GM12878 (cell line): ENCODE measurements around the gene OR6C65. TPM values are rescaled to one million over a fixed set of nuclear protein-coding genes. Genes with fewer than 3 reads are reported as not detected.
A peak's percentile ranks its signal among the peaks of the same experiment; 100 is the strongest.

Experiments used
- ATAC-seq: fragments of 200-7000 bp; cut with Tn5 transposase; 3 replicates; pipeline ENCODE4 v1.9.1; 2020; ENCODE audit warnings: mild to moderate bottlenecking, moderate library complexity
- BruUV-seq: library from RNA; stranded (reverse); fragments of 400-500 nt; replicated peaks from 2 replicates; lab custom pipeline; 2021; lab: Mats Ljungman, UMichigan
- CTCF ChIA-PET: fragments of 300-600 bp; sonication (Branson Sonifier 250); formaldehyde crosslinking; extraction: SDS; loops from one replicate; lab custom pipeline; 2021; ENCODE audit warnings: inconsistent platforms; lab: Yijun Ruan, JAX
- POLR2A ChIA-PET: fragments of 350-600 bp; formaldehyde crosslinking; extraction: SDS; loops from one replicate; lab custom pipeline; 2021; ENCODE audit warnings: inconsistent platforms; lab: Charles Lee
- RAD21 ChIA-PET: fragments of 300-600 bp; sonication (Branson Sonifier 250); formaldehyde crosslinking; loops from one replicate; lab custom pipeline; 2023; ENCODE audit warnings: antibody characterized with exemption; ENCODE audit not compliant: unreplicated experiment; lab: Charles Lee
- SMC1A ChIA-PET: fragments of 300-600 bp; sonication (Branson Sonifier 250); formaldehyde crosslinking; loops from one replicate; lab custom pipeline; 2023; ENCODE audit not compliant: unreplicated experiment, uncharacterized antibody; lab: Charles Lee
- DNase-seq: peaks from one replicate; pipeline ENCODE4 v3.0.0-alpha.2; 2011; ENCODE audit warnings: low read depth, low spot score
- FAIRE-seq: peaks from 3 replicates; lab custom pipeline; 2011; peaks lifted over from hg19 to GRCh38; lab: Jason Lieb, UNC
- H2AFZ ChIP-seq: 2 replicates; pipeline ENCODE4 v1.6.0; 2011; ENCODE audit warnings: low read depth, low read length, control low read depth; ENCODE audit not compliant: control insufficient read depth
- H3K27ac ChIP-seq: 2 replicates; pipeline ENCODE4 v1.5.1; 2011; ENCODE audit warnings: control low read depth; ENCODE audit not compliant: control insufficient read depth, insufficient read depth
- H3K27me3 ChIP-seq, 2 experiments: replicated peaks in 1 of 2; 2 replicates each; pipeline versions ENCODE4 v1.6.0 to v1.6.1; 2011; ENCODE audit warnings: low read length in 1 of 2; ENCODE audit not compliant: control insufficient read depth in 2 of 2, insufficient read depth in 2 of 2
- H3K36me3 ChIP-seq, 2 experiments: 2 replicates each; pipeline ENCODE4 v1.5.1; 2011; ENCODE audit warnings: low read length in 1 of 2; ENCODE audit not compliant: control insufficient read depth in 2 of 2, insufficient read depth in 2 of 2
- H3K4me1 ChIP-seq: 2 replicates; pipeline ENCODE4 v1.6.1; 2011; ENCODE audit warnings: mild to moderate bottlenecking, low read length, moderate library complexity, mixed read lengths; ENCODE audit not compliant: control insufficient read depth, insufficient read depth
- H3K4me2 ChIP-seq: 2 replicates; pipeline ENCODE4 v1.6.0; 2011; ENCODE audit warnings: control low read depth; ENCODE audit not compliant: control insufficient read depth, insufficient read depth
- H3K4me3 ChIP-seq: fragments of 200-600 bp; sonication (generic); 2 replicates; pipeline ENCODE4 v1.5.1; 2016
- H3K79me2 ChIP-seq: 2 replicates; pipeline ENCODE4 v1.6.0; 2011; ENCODE audit warnings: low read length; ENCODE audit not compliant: control insufficient read depth, insufficient read depth
- H3K9ac ChIP-seq: 2 replicates; pipeline ENCODE4 v1.8.0; 2011; ENCODE audit warnings: low read length, control low read depth, mixed read lengths; ENCODE audit not compliant: control insufficient read depth, insufficient read depth
- H3K9me3 ChIP-seq: replicated peaks from 3 replicates; pipeline ENCODE4 v1.5.1; 2011; ENCODE audit warnings: mild to moderate bottlenecking, low read length; ENCODE audit not compliant: control insufficient read depth, insufficient read depth
- H4K20me1 ChIP-seq: 2 replicates; pipeline ENCODE4 v1.6.0; 2011; ENCODE audit not compliant: control insufficient read depth, insufficient read depth
- BRCA1 ChIP-seq: IDR thresholded peaks from 2 replicates; pipeline ENCODE4 v1.6.1; 2011; ENCODE audit warnings: low read depth, low read length, improper control_type of control experiment
- DPF2 ChIP-seq: fragments of 450-650 bp; IDR thresholded peaks from 2 replicates; pipeline ENCODE4 v1.6.1; 2017; ENCODE audit warnings: mild to moderate bottlenecking
- E2F4 ChIP-seq: IDR thresholded peaks from 2 replicates; pipeline ENCODE4 v1.6.1; 2012; ENCODE audit warnings: low read depth, low read length, improper control_type of control experiment
- HDAC2 ChIP-seq: fragments of 200-600 bp; sonication (generic); IDR thresholded peaks from 2 replicates; pipeline ENCODE4 v1.6.1; 2017
- MYB ChIP-seq: fragments of 150-350 bp; IDR thresholded peaks from 2 replicates; pipeline ENCODE4 v1.6.1; 2014; ENCODE audit warnings: mild to moderate bottlenecking, low read depth, low read length, borderline replicate concordance
- RAD21 ChIP-seq: IDR thresholded peaks from 2 replicates; pipeline ENCODE4 v1.6.1; 2011; ENCODE audit warnings: mild to moderate bottlenecking, low read depth, low read length, moderate library complexity; ENCODE audit not compliant: insufficient read depth
- RB1 ChIP-seq: fragments of 450-650 bp; formaldehyde crosslinking; IDR thresholded peaks from 2 replicates; pipeline ENCODE4 v1.6.1; 2017; ENCODE audit warnings: mild to moderate bottlenecking, borderline replicate concordance
- RELA ChIP-seq: fragments of 450-650 bp; IDR thresholded peaks from 2 replicates; pipeline ENCODE4 v1.8.0; 2014; ENCODE audit warnings: borderline replicate concordance; ENCODE audit not compliant: partially characterized antibody
- SIX5 ChIP-seq: IDR thresholded peaks from 2 replicates; pipeline ENCODE4 v1.6.1; 2011; ENCODE audit warnings: mild to moderate bottlenecking, low read depth, low read length, moderate library complexity; ENCODE audit not compliant: severe bottlenecking
- SMARCA5 ChIP-seq: fragments of 450-650 bp; IDR thresholded peaks from 2 replicates; pipeline ENCODE4 v1.6.1; 2017; ENCODE audit warnings: mild to moderate bottlenecking
- SREBF1 ChIP-seq: IDR thresholded peaks from 2 replicates; pipeline ENCODE4 v1.6.1; 2012; ENCODE audit warnings: mild to moderate bottlenecking, low read length
- USF1 ChIP-seq: IDR thresholded peaks from 2 replicates; pipeline ENCODE4 v1.6.1; 2011; ENCODE audit warnings: borderline replicate concordance, low read depth, mild to moderate bottlenecking, moderate library complexity, mixed read lengths, low read length; ENCODE audit not compliant: insufficient read depth; ENCODE audit errors: extremely low read length
- ZNF24 ChIP-seq: fragments of 450-650 bp; IDR thresholded peaks from 2 replicates; pipeline ENCODE4 v1.6.1; 2017; ENCODE audit warnings: antibody characterized with exemption, mild to moderate bottlenecking
- WGBS: methylation state at CpG from one replicate; pipeline ENCODE4 v1.1.6; 2016; ENCODE audit warnings: low lambda C conversion rate; ENCODE audit not compliant: insufficient replicate concordance, insufficient coverage; ENCODE audit errors: missing lambda C conversion rate; 5-methylcytosine and 5-hydroxymethylcytosine counted together
- in situ Hi-C: fragments of 300-500 bp; cut with MboI; formaldehyde crosslinking; loops from 9 replicates; pipeline ENCODE4 v1.14.3; 2018; ENCODE audit warnings: mixed read lengths
- intact Hi-C: fragments of 100-400 bp; cut with micrococcal nuclease; formaldehyde crosslinking; loops from one replicate; pipeline ENCODE4 v1.14.2; 2022; ENCODE audit not compliant: unreplicated experiment
- polyA plus RNA-seq, 11 experiments: library from polyadenylated mRNA; depleted of rRNA in 4 of 11; unstranded in 6 of 11; stranded (reverse) in 5 of 11; fragments of >200 nt; fragmentation: Nextera tagmentation in 4 of 11; fragmentation: Illumina TruSeq in 1 of 11; extraction: Ambion mirVana in 4 of 11; extraction: Trizol in 1 of 11; gene quantifications; 1 replicate in 1 of 11; 2 replicates in 10 of 11; pipeline versions ENCODE4 v1.2.1 to v1.2.3, GENCODE V29; 2011 to 2016; ENCODE audit warnings: inconsistent platforms in 2 of 11, missing spikeins in 2 of 11, low read depth in 1 of 11
- total RNA-seq, 4 experiments: library from RNA; depleted of rRNA in 3 of 4; stranded (reverse); fragments of >200 nt in 3 of 4; fragmentation: Illumina TruSeq in 1 of 4; extraction: Trizol in 1 of 4; gene quantifications; 2 replicates each; pipeline versions ENCODE4 v1.2.1 to v1.2.3, GENCODE V29; 2013 to 2021

Gene OR6C65
- total and polyA plus RNA-seq, 10 of the 15 experiments (the other 5 are each of a cell fraction or from before 2014, with no cell fraction given), result not detected

- TF ChIP-seq RAD21, result 0 out of 2 replicates have a peak, but pooled peaks have one; percentile 11
- TF ChIP-seq ZNF24, result no peak
- TF ChIP-seq, all 136 proteins: peak for 1
- Histone ChIP-seq H3K36me3 (no peaks in the 10 kb centered on the region), H2AFZ (no peak overlapping the region), H3K27me3 (no peaks in the 10 kb centered on the region), H3K4me2 (no peak overlapping the region), H4K20me1 (no peaks in the 10 kb centered on the region), H3K79me2 (no peaks in the 10 kb centered on the region), H3K9me3 (no peaks in the 10 kb centered on the region), H3K9ac (no peak overlapping the region), H3K4me1 (no peaks in the 10 kb centered on the region), H3K27ac (no peak overlapping the region), H3K4me3 (no peak overlapping the region)
- ChIA-PET SMC1A (no interaction called here), CTCF (interaction anchor here (1.1 kb wide), 1 partner anchor 9 kb away, joined by 3 read pairs; no protein-coding TSS in a partner anchor), POLR2A (no interaction called here), RAD21 (no interaction called here)
- ATAC-seq (no peak), FAIRE-seq (no peak), DNase-seq (no peak)
- no TSS peak for BruUV-seq
- WGBS, result 58% methylated on average over 5 of the region's 5 CpGs
- in situ Hi-C loops, result no loop called here
- intact Hi-C loops, result no loop called here
Measured at GRCh38 chr12:55446326-55446725, 46.0 kb downstream of the OR6C65 start.

- POLR2A ChIA-PET, result no interaction called here
- no peaks in the 10 kb centered on the region for H4K20me1 ChIP-seq
- ATAC-seq, result no peak
Measured at GRCh38 chr12:55448825-55449224, 48.5 kb downstream of the OR6C65 start.

More at GRCh38 chr12:55448825-55449224, 48.5 kb downstream of the OR6C65 start:
- Histone ChIP-seq H3K4me1 (no peaks in the 10 kb centered on the region), H3K4me3 (no peak overlapping the region), H2AFZ (no peak overlapping the region), H3K36me3 (no peaks in the 10 kb centered on the region), H3K27ac (no peak overlapping the region), H3K27me3 (no peaks in the 10 kb centered on the region), H3K4me2 (no peak overlapping the region), H3K79me2 (no peaks in the 10 kb centered on the region), H3K9ac (no peak overlapping the region), H3K9me3 (no peaks in the 10 kb centered on the region)
- TF ChIP-seq RB1 (no peak), SIX5 (no peak), MYB (no peak), DPF2 (no peak), HDAC2 (no peak), RELA (no peak), USF1 (no peak), BRCA1 (no peak), E2F4 (no peak), SREBF1 (no peak), SMARCA5 (no peak)
- ChIA-PET RAD21 (no interaction called here), SMC1A (no interaction called here), CTCF (no interaction called here)
- no peak for DNase-seq
- intact Hi-C loops, result no loop called here
- in situ Hi-C loops, result no loop called here
- BruUV-seq, result no TSS peak
- FAIRE-seq, result no peak
